ENCODE measurements around the gene ALB.

The ALB gene

DNA sequence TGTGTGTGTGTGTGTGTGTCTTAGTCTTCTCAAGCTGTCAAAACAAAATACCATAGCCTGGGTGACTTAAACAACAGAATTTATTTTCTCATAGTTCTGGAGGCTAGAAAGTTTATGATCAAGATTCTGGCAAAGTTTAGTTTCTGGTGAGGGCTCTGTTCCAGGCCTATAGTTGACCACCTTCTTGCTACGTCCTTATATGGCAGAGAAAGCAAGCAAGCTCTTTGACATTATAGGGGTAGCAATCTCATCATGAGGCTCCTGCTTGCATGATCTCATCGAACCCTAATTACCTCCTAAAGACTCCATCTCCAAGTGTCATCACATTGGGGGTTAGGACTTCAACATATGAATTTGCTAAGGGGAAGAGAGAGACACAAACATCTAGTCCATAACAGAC, 25.0 kb downstream of the ALB start:
- DNase-seq (ENCODE audit: low read depth), result no peak
- TF ChIP-seq CTCF (IDR thresholded peaks at IDR 0.05; ENCODE audit: insufficient read depth, low read depth, low read length, missing control alignments), result no peak
- H3K4me3 ChIP-seq (ENCODE audit: low read depth, low read length), result no peak overlapping the region

- TF ChIP-seq CTCF (IDR thresholded peaks at IDR 0.05; ENCODE audit: insufficient read depth, low read depth, low read length, missing control alignments), result no peak
- DNase-seq (ENCODE audit: low read depth), result no peak
- H3K4me3 ChIP-seq (ENCODE audit: low read depth, low read length), result no peak overlapping the region
Observed at GRCh38 chr4:73429826-73430587, 25.9 kb downstream of the ALB start.

DNA sequence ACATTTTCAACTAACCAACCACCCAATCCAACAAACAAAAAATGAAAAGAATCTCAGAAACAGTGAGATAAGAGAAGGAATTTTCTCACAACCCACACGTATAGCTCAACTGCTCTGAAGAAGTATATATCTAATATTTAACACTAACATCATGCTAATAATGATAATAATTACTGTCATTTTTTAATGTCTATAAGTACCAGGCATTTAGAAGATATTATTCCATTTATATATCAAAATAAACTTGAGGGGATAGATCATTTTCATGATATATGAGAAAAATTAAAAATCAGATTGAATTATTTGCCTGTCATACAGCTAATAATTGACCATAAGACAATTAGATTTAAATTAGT, 27.7 kb downstream of the ALB start:
- DNase-seq (ENCODE audit: low read depth), result no peak

GRCh38 chr4:73432169-73433000, 28.3 kb downstream of the ALB start:
- DNase-seq (ENCODE audit: low read depth), result no peak
- no peak overlapping the region for H3K4me3 ChIP-seq (ENCODE audit: low read depth, low read length)
- TF ChIP-seq CTCF (IDR thresholded peaks at IDR 0.05; ENCODE audit: insufficient read depth, low read depth, low read length, missing control alignments), result no peak

More for the DNA sequence above, 27.7 kb downstream of the ALB start:
- no peak for TF ChIP-seq CTCF (IDR thresholded peaks at IDR 0.05; ENCODE audit: insufficient read depth, low read depth, low read length, missing control alignments)
- H3K4me3 ChIP-seq (ENCODE audit: low read depth, low read length), result no peak overlapping the region

- no peak overlapping the region for H3K4me3 ChIP-seq (ENCODE audit: low read depth, low read length)
- TF ChIP-seq CTCF (IDR thresholded peaks at IDR 0.05; ENCODE audit: insufficient read depth, low read depth, low read length, missing control alignments), result no peak
- DNase-seq (ENCODE audit: low read depth), result no peak
Observed at GRCh38 chr4:73433140-73433539, 29.1 kb downstream of the ALB start.

DNA sequence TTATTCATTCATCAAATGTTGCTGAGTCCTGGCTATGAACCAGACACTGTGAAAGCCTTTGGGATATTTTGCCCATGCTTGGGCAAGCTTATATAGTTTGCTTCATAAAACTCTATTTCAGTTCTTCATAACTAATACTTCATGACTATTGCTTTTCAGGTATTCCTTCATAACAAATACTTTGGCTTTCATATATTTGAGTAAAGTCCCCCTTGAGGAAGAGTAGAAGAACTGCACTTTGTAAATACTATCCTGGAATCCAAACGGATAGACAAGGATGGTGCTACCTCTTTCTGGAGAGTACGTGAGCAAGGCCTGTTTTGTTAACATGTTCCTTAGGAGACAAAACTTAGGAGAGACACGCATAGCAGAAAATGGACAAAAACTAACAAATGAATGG, 30.2 kb downstream of the ALB start:
- DNase-seq (ENCODE audit: low read depth), result no peak
- peak; percentile 42 for TF ChIP-seq CTCF (IDR thresholded peaks at IDR 0.05; ENCODE audit: insufficient read depth, low read depth, low read length, missing control alignments)
- no peak overlapping the region for H3K4me3 ChIP-seq (ENCODE audit: low read depth, low read length)

Data from GM12865 (cell line).